HEK293 (cell line): ENCODE results near the gene CAPZB.

ENCODE experiments used
- CTCF ChIA-PET: fragments of 350-600 bp; formaldehyde crosslinking; extraction: SDS; loops from one replicate; lab custom pipeline; 2021; ENCODE audit warnings: antibody characterized with exemption; lab: Yijun Ruan, JAX
- POLR2A ChIA-PET: fragments of 300-600 bp; formaldehyde crosslinking; extraction: SDS; loops from one replicate; lab custom pipeline; 2020; ENCODE audit warnings: antibody characterized with exemption, inconsistent platforms; lab: Yijun Ruan, JAX
- H3K27ac ChIP-seq: fragments of 200-500 bp; sonication (Bioruptor generic); 2 replicates; pipeline ENCODE4 v1.5.1; 2014; ENCODE audit warnings: low read depth, low read length, control low read depth, inconsistent platforms; ENCODE audit errors: extremely low read depth
- H3K36me3 ChIP-seq, 2 experiments: fragments of 200-500 bp in 1 of 2; sonication (Bioruptor generic) in 1 of 2; 1 replicate in 1 of 2; 2 replicates in 1 of 2; pipeline ENCODE4 v1.5.1; 2014 to 2017; ENCODE audit warnings: inconsistent platforms in 2 of 2, low read length in 2 of 2; ENCODE audit not compliant: control insufficient read depth in 2 of 2, insufficient read depth in 1 of 2
- H3K4me1 ChIP-seq: fragments of 200-500 bp; sonication (Bioruptor generic); 2 replicates; pipeline ENCODE4 v1.5.1; 2014; ENCODE audit warnings: mild to moderate bottlenecking, low read length, inconsistent platforms; ENCODE audit not compliant: control insufficient read depth, insufficient read depth
- H3K4me3 ChIP-seq: 2 replicates; pipeline ENCODE4 v1.5.1; 2011; ENCODE audit warnings: low read depth, mild to moderate bottlenecking, control low read depth, low read length, moderate library complexity
- H3K9me3 ChIP-seq: fragments of 200-500 bp; sonication (Bioruptor generic); 2 replicates; pipeline ENCODE4 v1.5.1; 2014; ENCODE audit warnings: low read depth, low read length, inconsistent platforms; ENCODE audit not compliant: control insufficient read depth, insufficient read depth
- KLF8 ChIP-seq: fragments of 450-650 bp; formaldehyde crosslinking; IDR thresholded peaks from 2 replicates; pipeline ENCODE4 v1.5.1; 2016; ENCODE audit warnings: missing biosample characterization, missing genetic modification characterization
- YY1 ChIP-seq: fragments of 450-650 bp; formaldehyde crosslinking; IDR thresholded peaks from 2 replicates; pipeline ENCODE4 v1.5.1; 2018; ENCODE audit warnings: missing biosample characterization, missing genetic modification characterization
- ZEB2 ChIP-seq: fragments of 450-650 bp; formaldehyde crosslinking; IDR thresholded peaks from 2 replicates; pipeline ENCODE4 v1.5.1; 2016; ENCODE audit warnings: missing biosample characterization, missing genetic modification characterization
- ZNF112 ChIP-seq: fragments of 450-650 bp; formaldehyde crosslinking; IDR thresholded peaks from 2 replicates; pipeline ENCODE4 v1.5.0; 2017; ENCODE audit warnings: missing biosample characterization, missing genetic modification characterization
- ZNF140 ChIP-seq: fragments of 450-650 bp; formaldehyde crosslinking; IDR thresholded peaks from 2 replicates; pipeline ENCODE4 v1.5.1; 2016; ENCODE audit warnings: missing biosample characterization, missing genetic modification characterization
- ZNF157 ChIP-seq: fragments of 450-650 bp; formaldehyde crosslinking; IDR thresholded peaks from 2 replicates; pipeline ENCODE4 v1.5.1; 2016; ENCODE audit warnings: missing biosample characterization, missing genetic modification characterization
- ZNF211 ChIP-seq: fragments of 450-650 bp; formaldehyde crosslinking; IDR thresholded peaks from 2 replicates; pipeline ENCODE4 v1.5.1; 2016; ENCODE audit warnings: low read depth, missing biosample characterization, missing genetic modification characterization
- ZNF398 ChIP-seq: fragments of 450-650 bp; formaldehyde crosslinking; IDR thresholded peaks from 2 replicates; pipeline ENCODE4 v1.5.1; 2017; ENCODE audit warnings: missing biosample characterization, missing genetic modification characterization
- ZNF514 ChIP-seq: fragments of 450-650 bp; formaldehyde crosslinking; IDR thresholded peaks from 2 replicates; pipeline ENCODE4 v1.5.1; 2016; ENCODE audit warnings: missing biosample characterization, missing genetic modification characterization
- ZNF660 ChIP-seq: fragments of 450-650 bp; IDR thresholded peaks from 2 replicates; pipeline ENCODE4 v1.5.1; 2018; ENCODE audit warnings: missing biosample characterization, mild to moderate bottlenecking, missing genetic modification characterization
- ZNF76 ChIP-seq: fragments of 450-650 bp; formaldehyde crosslinking; IDR thresholded peaks from 2 replicates; pipeline ENCODE4; 2016; ENCODE audit warnings: low read depth, missing biosample characterization, missing genetic modification characterization, borderline replicate concordance
- ZSCAN16 ChIP-seq: fragments of 450-650 bp; formaldehyde crosslinking; IDR thresholded peaks from 2 replicates; pipeline ENCODE4 v1.5.1; 2016; ENCODE audit warnings: missing biosample characterization, missing genetic modification characterization
- TF ChIP-seq, protein P1 (sequence below): fragments of 450-650 bp; formaldehyde crosslinking; IDR thresholded peaks from 2 replicates; pipeline ENCODE4 v1.5.1; 2016; ENCODE audit warnings: missing biosample characterization, missing genetic modification characterization
- TF ChIP-seq, protein P2 (sequence below): fragments of 450-650 bp; formaldehyde crosslinking; IDR thresholded peaks from 2 replicates; pipeline ENCODE4 v1.5.1; 2016; ENCODE audit warnings: missing biosample characterization, missing genetic modification characterization

Gene CAPZB

DNA sequence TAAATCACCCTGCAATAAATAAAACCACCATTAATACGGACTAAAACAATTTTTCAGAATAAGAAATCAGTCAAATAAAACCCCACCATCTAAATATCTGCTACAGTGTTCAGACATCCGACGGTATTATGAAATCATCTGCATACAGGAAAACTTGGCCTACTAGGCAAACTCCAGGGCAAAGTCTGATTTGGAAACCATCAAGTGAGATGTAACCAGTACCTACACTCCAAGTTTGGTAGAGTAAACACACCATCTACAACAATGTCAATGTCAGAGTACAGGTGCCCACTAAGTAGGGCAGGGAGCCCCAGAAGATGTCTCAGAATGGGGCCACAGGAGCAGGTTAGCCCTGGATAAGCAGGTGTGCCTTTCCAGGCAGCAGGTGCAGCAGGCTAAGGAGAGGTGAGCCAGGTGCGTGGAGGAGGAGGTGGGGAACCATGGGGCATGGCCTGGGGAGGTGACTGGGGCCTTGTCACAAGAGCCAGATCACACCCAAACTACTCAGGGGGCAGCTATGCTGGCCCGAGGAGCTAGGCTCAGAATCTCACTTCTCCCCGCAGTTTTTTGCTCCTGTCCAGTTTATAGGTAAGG lies 59.6 kb downstream of the CAPZB start:
- CTCF ChIA-PET: interaction anchor here (0.9 to 1.5 kb wide), 2 partner anchors 34 to 156 kb away, joined by 4 read pairs; no protein-coding TSS in a partner anchor
- H3K27ac ChIP-seq: no peak overlapping the region
- peaks cover 12% of the 10 kb centered on the region for H3K4me1 ChIP-seq
- no peaks in the 10 kb centered on the region for H3K9me3 ChIP-seq
- H3K36me3 ChIP-seq: peaks cover 0 to 4% of the 10 kb centered on the region in 2 experiments; a peak in 1 of 3 replicates
- H3K4me3 ChIP-seq: no peak overlapping the region
- TF ChIP-seq, protein P1, sequence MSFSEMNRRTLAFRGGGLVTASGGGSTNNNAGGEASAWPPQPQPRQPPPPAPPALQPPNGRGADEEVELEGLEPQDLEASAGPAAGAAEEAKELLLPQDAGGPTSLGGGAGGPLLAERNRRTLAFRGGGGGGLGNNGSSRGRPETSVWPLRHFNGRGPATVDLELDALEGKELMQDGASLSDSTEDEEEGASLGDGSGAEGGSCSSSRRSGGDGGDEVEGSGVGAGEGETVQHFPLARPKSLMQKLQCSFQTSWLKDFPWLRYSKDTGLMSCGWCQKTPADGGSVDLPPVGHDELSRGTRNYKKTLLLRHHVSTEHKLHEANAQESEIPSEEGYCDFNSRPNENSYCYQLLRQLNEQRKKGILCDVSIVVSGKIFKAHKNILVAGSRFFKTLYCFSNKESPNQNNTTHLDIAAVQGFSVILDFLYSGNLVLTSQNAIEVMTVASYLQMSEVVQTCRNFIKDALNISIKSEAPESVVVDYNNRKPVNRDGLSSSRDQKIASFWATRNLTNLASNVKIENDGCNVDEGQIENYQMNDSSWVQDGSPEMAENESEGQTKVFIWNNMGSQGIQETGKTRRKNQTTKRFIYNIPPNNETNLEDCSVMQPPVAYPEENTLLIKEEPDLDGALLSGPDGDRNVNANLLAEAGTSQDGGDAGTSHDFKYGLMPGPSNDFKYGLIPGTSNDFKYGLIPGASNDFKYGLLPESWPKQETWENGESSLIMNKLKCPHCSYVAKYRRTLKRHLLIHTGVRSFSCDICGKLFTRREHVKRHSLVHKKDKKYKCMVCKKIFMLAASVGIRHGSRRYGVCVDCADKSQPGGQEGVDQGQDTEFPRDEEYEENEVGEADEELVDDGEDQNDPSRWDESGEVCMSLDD (tag by site-specific recombination): no peak
- TF ChIP-seq YY1 (tag by site-specific recombination) (no peak), KLF8 (no peak)
- POLR2A ChIA-PET: no interaction called here

DNA sequence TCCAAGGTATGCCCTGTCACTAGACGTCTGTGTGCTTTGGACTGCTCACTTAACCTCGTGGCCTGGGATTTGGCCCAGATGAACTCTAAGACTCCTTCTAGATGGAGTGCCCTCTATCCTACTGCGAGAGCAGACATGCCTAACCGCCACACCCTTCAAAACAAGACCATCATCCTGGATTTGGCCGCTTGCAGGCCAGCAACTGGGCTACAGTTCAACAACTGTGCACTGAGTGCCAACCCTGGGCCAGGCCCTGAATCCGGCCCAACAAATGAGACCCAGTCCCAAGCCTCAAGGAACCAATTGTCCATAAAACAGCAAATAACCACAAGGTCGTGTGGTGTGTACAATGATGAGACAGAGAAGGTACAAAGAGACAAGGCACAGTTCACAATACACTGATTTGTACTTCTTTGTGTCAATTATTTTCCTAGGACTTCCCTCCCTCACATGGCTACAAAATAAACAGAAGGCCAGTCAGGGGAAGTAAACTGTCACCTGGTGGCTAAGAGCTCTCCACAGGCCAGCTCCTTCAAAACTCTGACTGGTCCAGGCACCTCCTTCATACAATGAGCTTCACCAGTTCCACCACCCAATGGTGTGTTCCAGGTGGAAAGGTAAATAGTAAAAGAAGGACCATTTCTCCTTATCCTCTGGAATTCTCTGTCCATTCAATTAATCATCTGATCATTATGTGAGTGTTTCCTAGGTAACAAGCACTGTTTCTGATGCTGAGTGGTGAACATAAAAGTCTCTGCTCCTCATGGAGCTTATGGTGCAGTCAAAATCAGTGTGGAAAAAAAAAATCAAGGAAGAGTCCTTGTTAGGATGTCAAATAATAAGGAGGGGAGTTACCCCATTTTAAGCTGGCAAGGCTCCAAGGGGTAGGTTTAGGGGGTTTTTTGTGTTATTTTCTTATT lies 60.4 kb downstream of the CAPZB start:
- ChIA-PET POLR2A (no interaction called here), CTCF (interaction anchor here (0.9 to 1.7 kb wide), 2 partner anchors 14 to 33 kb away, joined by 4 read pairs; no protein-coding TSS in a partner anchor)
- H3K4me1 ChIP-seq: peaks cover 3% of the 10 kb centered on the region
- H3K36me3 ChIP-seq: peaks cover 0 to 5% of the 10 kb centered on the region in 2 experiments; a peak in 1 of 3 replicates
- no peak overlapping the region for H3K27ac ChIP-seq
- no peaks in the 10 kb centered on the region for H3K9me3 ChIP-seq
- H3K4me3 ChIP-seq: no peak overlapping the region
- TF ChIP-seq ZSCAN16 (tag by site-specific recombination): no peak
- no peak for TF ChIP-seq ZNF514
- no peak for TF ChIP-seq ZNF112 (tag by site-specific recombination)
- TF ChIP-seq, protein P2, sequence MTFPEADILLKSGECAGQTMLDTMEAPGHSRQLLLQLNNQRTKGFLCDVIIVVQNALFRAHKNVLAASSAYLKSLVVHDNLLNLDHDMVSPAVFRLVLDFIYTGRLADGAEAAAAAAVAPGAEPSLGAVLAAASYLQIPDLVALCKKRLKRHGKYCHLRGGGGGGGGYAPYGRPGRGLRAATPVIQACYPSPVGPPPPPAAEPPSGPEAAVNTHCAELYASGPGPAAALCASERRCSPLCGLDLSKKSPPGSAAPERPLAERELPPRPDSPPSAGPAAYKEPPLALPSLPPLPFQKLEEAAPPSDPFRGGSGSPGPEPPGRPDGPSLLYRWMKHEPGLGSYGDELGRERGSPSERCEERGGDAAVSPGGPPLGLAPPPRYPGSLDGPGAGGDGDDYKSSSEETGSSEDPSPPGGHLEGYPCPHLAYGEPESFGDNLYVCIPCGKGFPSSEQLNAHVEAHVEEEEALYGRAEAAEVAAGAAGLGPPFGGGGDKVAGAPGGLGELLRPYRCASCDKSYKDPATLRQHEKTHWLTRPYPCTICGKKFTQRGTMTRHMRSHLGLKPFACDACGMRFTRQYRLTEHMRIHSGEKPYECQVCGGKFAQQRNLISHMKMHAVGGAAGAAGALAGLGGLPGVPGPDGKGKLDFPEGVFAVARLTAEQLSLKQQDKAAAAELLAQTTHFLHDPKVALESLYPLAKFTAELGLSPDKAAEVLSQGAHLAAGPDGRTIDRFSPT: no peak
- no peak for TF ChIP-seq ZNF157
- TF ChIP-seq ZNF211: no peak
- no peak for TF ChIP-seq ZNF140 (tag by site-specific recombination)
- TF ChIP-seq ZEB2 (tag by site-specific recombination): no peak
- TF ChIP-seq ZNF398 (tag by site-specific recombination): no peak

DNA sequence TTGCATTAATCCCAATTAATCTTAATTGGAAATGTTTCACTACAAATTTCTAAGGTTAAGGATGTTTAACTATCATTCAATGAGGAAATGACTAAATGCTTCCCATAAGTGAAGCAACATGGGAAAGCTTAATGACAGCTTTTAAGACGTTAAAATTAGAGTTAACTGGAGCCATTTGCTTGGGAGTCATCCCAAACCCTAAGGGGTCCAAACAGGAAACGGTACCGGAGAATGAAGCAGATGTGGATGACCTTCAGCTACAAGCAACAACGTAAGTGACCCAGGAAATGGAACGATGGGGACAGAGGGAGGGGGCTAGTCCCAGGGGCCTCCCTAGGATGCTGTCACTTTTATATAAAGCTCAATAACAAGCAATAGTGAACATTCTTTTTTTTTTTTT lies 62.2 kb downstream of the CAPZB start:
- Histone ChIP-seq H3K27ac (no peak overlapping the region), H3K4me3 (no peak overlapping the region), H3K9me3 (no peaks in the 10 kb centered on the region), H3K36me3 (peaks cover 0 to 23% of the 10 kb centered on the region in 2 experiments; a peak in 1 of 3 replicates)
- ChIA-PET CTCF (interaction anchor here (0.8 to 1.7 kb wide), 3 partner anchors 16 to 160 kb away, joined by 3 to 5 read pairs (median 4); no protein-coding TSS in a partner anchor), POLR2A (no interaction called here)
- TF ChIP-seq ZNF76: no peak
- TF ChIP-seq ZNF660 (tag by site-specific recombination): no peak
- TF ChIP-seq, all 188 proteins: peak for 0
- H3K4me1 ChIP-seq: no peaks in the 10 kb centered on the region; the same call in 1 of the 2 replicates
